Neural cell (in vitro differentiated cells): ENCODE results near the gene PFKFB4. TPM values are rescaled to one million over a fixed set of nuclear protein-coding genes. Genes with fewer than 3 reads are reported as not detected.

ENCODE experiments used
- H2AFZ ChIP-seq: fragments of 200-600, 300-800 bp; sonication (generic), shearing (Covaris generic); 2 replicates; pipeline ENCODE4 v1.6.0; 2014; ENCODE audit warnings: low read depth, mild to moderate bottlenecking, antibody characterized with exemption, low read length, moderate library complexity
- H3F3A ChIP-seq: fragments of 200-600 bp; shearing (Covaris generic); 2 replicates; pipeline ENCODE4 v1.6.1; 2016; ENCODE audit warnings: mild to moderate bottlenecking, moderate library complexity, mixed read lengths, antibody characterized with exemption, low read length; ENCODE audit not compliant: insufficient read depth, poor library complexity, severe bottlenecking
- H3K27ac ChIP-seq: fragments of 200-600, 300-800 bp; sonication (generic), shearing (Covaris generic); 2 replicates; pipeline ENCODE4 v1.5.1; 2014; ENCODE audit warnings: mild to moderate bottlenecking, low read length, moderate library complexity
- H3K27me3 ChIP-seq: fragments of 300-800, 200-600 bp; sonication (generic), shearing (Covaris generic); 2 replicates; pipeline ENCODE4 v1.6.0; 2014; ENCODE audit warnings: mild to moderate bottlenecking, low read depth, low read length, moderate library complexity; ENCODE audit not compliant: insufficient read depth
- H3K36me3 ChIP-seq: fragments of 300-800, 200-600 bp; sonication (generic), shearing (Covaris generic); 2 replicates; pipeline ENCODE4 v1.5.1; 2014; ENCODE audit warnings: mild to moderate bottlenecking, antibody characterized with exemption, low read length, moderate library complexity; ENCODE audit not compliant: insufficient read depth
- H3K4me2 ChIP-seq: fragments of 300-800, 200-600 bp; sonication (generic), shearing (Covaris generic); 2 replicates; pipeline ENCODE4 v1.6.0; 2014; ENCODE audit warnings: mild to moderate bottlenecking, low read length
- H3K4me3 ChIP-seq: fragments of 300-800, 200-600 bp; sonication (generic), shearing (Covaris generic); 2 replicates; pipeline ENCODE4 v1.5.1; 2014; ENCODE audit warnings: mild to moderate bottlenecking, low read length, moderate library complexity
- H3K79me2 ChIP-seq: fragments of 200-600 bp; shearing (Covaris generic); replicated peaks from 2 replicates; pipeline ENCODE4 v1.6.0; 2014; ENCODE audit warnings: mild to moderate bottlenecking, low read length, moderate library complexity; ENCODE audit not compliant: insufficient read depth
- H3K9ac ChIP-seq: fragments of 300-800, 200-600 bp; sonication (generic), shearing (Covaris generic); 2 replicates; pipeline ENCODE4 v1.6.1; 2016; ENCODE audit warnings: mild to moderate bottlenecking, low read length, mixed read lengths
- H3K9me2 ChIP-seq: fragments of 200-600 bp; shearing (Covaris generic); 2 replicates; pipeline ENCODE4 v1.6.1; 2016; ENCODE audit warnings: mild to moderate bottlenecking, low read length, mixed read lengths; ENCODE audit not compliant: insufficient read depth
- H3K9me3 ChIP-seq: fragments of 200-600, 300-800 bp; sonication (generic), shearing (Covaris generic); 2 replicates; pipeline ENCODE4 v1.6.1; 2016; ENCODE audit warnings: mild to moderate bottlenecking, mixed run types, low read length, moderate library complexity, mixed read lengths
- H4K20me1 ChIP-seq: fragments of 200-600 bp; shearing (Covaris generic); 2 replicates; pipeline ENCODE4 v1.6.1; 2016; ENCODE audit warnings: mild to moderate bottlenecking, mixed run types; ENCODE audit not compliant: insufficient read depth
- CTCF ChIP-seq: fragments of 450-650 bp; IDR thresholded peaks from 2 replicates; pipeline ENCODE4 v1.5.1; 2014; ENCODE audit warnings: antibody characterized with exemption, mild to moderate bottlenecking, moderate library complexity; ENCODE audit not compliant: poor library complexity, severe bottlenecking
- EZH2 ChIP-seq: fragments of 200-600, 300-800 bp; shearing (Covaris generic), sonication (generic); IDR thresholded peaks from 2 replicates; pipeline ENCODE4 v1.6.1; 2014; ENCODE audit warnings: antibody characterized with exemption, low read length, borderline replicate concordance, mild to moderate bottlenecking; ENCODE audit not compliant: insufficient read depth, poor library complexity, severe bottlenecking
- POLR2AphosphoS5 ChIP-seq: IDR thresholded peaks from 2 replicates; pipeline ENCODE4 v1.6.1; 2012
- RAD21 ChIP-seq: fragments of 450-650 bp; conservative IDR thresholded peaks from 2 replicates; pipeline ENCODE4 v1.6.1; 2014; ENCODE audit warnings: antibody characterized with exemption, mild to moderate bottlenecking, moderate library complexity
- REST ChIP-seq: IDR thresholded peaks from 2 replicates; pipeline ENCODE4 v1.6.1; 2012; ENCODE audit warnings: borderline replicate concordance
- polyA plus RNA-seq: library from polyadenylated mRNA; depleted of rRNA; stranded (reverse); fragments of >200 nt; gene quantifications from 2 replicates; pipeline ENCODE4 v1.2.3, GENCODE V29; 2014

Gene PFKFB4
- polyA plus RNA-seq, 1 donor from 2014 or later, result 29.4 TPM

GRCh38 chr3:48546203-48546829 lies 10.3 kb downstream of the PFKFB4 start:
- H3K79me2 ChIP-seq, result no peaks in the 10 kb centered on the region
- no peak overlapping the region for H3K9ac ChIP-seq
- no peaks in the 10 kb centered on the region for H3K27me3 ChIP-seq
- no peaks in the 10 kb centered on the region for H3K36me3 ChIP-seq
- H2AFZ ChIP-seq, result no peak overlapping the region
- H4K20me1 ChIP-seq, result no peaks in the 10 kb centered on the region
- no peaks in the 10 kb centered on the region for H3K9me3 ChIP-seq
- no peaks in the 10 kb centered on the region for H3K9me2 ChIP-seq
- TF ChIP-seq POLR2AphosphoS5 (no peak), CTCF (no peak)
- no peak overlapping the region for H3K4me2 ChIP-seq
- no peaks in the 10 kb centered on the region for H3F3A ChIP-seq
- no peak overlapping the region for H3K4me3 ChIP-seq
- H3K27ac ChIP-seq, result no peak overlapping the region

DNA sequence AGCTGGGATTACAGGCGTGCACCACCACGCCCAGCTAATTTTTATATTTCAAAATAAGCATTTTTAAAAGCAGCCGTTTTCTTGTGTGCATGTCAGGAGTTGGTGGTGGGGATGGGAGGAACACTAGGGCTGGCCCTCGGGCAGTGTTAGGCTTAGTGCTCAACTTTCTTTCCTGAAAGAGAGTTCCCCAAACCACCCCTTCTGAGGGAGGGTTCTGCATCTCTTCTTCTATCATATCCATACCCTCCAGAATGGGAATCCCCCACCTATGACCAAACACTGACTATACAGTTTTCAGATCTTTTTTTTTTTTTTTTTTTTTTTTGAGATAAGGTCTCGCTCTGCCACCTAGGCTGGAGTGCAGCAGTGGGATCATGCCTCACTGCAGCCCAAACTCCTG lies 12.5 kb downstream of the PFKFB4 start:
- H3K9me2 ChIP-seq, result no peaks in the 10 kb centered on the region
- H3K9ac ChIP-seq, result no peak overlapping the region
- H3K9me3 ChIP-seq, result no peaks in the 10 kb centered on the region
- no peaks in the 10 kb centered on the region for H3K36me3 ChIP-seq
- H3K27ac ChIP-seq, result no peak overlapping the region
- H3K4me3 ChIP-seq, result no peak overlapping the region
- H3K4me2 ChIP-seq, result no peak overlapping the region
- no peak overlapping the region for H2AFZ ChIP-seq
- H3K79me2 ChIP-seq, result no peaks in the 10 kb centered on the region
- no peaks in the 10 kb centered on the region for H3K27me3 ChIP-seq
- no peak for TF ChIP-seq EZH2
- no peak for TF ChIP-seq RAD21
- TF ChIP-seq REST, result no peak
- TF ChIP-seq CTCF, result no peak
- H4K20me1 ChIP-seq, result no peaks in the 10 kb centered on the region
- no peaks in the 10 kb centered on the region for H3F3A ChIP-seq
